ENCODE measurements around the gene SLC5A1. TPM values are rescaled to one million over a fixed set of nuclear protein-coding genes. Genes with fewer than 3 reads are reported as not detected.

SLC5A1 gene
- total RNA-seq, 1 experiment from 2014 or later, result not detected

DNA sequence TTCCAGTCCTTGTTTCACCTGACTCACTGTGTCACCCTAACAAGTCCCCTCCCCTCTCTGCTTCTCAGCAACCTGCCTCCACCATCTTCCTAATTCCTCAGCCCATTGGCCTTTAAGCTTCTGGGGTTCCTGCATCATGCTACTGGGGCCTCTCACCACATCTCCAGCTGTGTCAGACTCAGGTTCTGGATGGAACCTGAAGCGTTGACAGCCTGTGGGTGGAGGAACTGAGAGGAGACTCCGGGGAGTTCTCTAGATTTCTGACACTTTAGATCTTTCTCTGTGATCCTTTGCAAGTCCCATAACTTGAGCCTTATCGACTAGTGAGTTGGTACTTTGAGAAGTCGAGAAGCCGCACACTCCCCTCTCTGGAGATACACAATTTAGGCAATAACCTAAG lies 11.6 kb upstream of the SLC5A1 start:
- Mint-ChIP-seq H3K9me3 (no peaks in the 10 kb centered on the region), H3K27me3 (ENCODE audit: low read depth) (no peaks in the 10 kb centered on the region; the same call in 1 of the 2 replicates), H3K36me3 (no peaks in the 10 kb centered on the region), H3K4me1 (no peaks in the 10 kb centered on the region), H3K4me3 (no peak overlapping the region), H3K27ac (no peak overlapping the region)
- DNase-seq (ENCODE audit: low spot score) (no peak), ATAC-seq (no peak)
- TF ChIP-seq, protein P1, sequence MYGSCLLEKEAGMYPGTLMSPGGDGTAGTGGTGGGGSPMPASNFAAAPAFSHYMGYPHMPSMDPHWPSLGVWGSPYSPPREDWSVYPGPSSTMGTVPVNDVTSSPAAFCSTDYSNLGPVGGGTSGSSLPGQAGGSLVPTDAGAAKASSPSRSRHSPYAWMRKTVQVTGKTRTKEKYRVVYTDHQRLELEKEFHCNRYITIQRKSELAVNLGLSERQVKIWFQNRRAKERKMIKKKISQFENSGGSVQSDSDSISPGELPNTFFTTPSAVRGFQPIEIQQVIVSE (CRISPR knock-in tag; IDR thresholded peaks at IDR 0.05; ENCODE audit: borderline replicate concordance), result no peak
- no peak for TF ChIP-seq MXD4 (CRISPR knock-in tag; IDR thresholded peaks at IDR 0.05; ENCODE audit: borderline replicate concordance)
- TF ChIP-seq, protein P2, sequence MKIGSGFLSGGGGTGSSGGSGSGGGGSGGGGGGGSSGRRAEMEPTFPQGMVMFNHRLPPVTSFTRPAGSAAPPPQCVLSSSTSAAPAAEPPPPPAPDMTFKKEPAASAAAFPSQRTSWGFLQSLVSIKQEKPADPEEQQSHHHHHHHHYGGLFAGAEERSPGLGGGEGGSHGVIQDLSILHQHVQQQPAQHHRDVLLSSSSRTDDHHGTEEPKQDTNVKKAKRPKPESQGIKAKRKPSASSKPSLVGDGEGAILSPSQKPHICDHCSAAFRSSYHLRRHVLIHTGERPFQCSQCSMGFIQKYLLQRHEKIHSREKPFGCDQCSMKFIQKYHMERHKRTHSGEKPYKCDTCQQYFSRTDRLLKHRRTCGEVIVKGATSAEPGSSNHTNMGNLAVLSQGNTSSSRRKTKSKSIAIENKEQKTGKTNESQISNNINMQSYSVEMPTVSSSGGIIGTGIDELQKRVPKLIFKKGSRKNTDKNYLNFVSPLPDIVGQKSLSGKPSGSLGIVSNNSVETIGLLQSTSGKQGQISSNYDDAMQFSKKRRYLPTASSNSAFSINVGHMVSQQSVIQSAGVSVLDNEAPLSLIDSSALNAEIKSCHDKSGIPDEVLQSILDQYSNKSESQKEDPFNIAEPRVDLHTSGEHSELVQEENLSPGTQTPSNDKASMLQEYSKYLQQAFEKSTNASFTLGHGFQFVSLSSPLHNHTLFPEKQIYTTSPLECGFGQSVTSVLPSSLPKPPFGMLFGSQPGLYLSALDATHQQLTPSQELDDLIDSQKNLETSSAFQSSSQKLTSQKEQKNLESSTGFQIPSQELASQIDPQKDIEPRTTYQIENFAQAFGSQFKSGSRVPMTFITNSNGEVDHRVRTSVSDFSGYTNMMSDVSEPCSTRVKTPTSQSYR (CRISPR knock-in tag; IDR thresholded peaks at IDR 0.05), result no peak
- TF ChIP-seq, protein P3, sequence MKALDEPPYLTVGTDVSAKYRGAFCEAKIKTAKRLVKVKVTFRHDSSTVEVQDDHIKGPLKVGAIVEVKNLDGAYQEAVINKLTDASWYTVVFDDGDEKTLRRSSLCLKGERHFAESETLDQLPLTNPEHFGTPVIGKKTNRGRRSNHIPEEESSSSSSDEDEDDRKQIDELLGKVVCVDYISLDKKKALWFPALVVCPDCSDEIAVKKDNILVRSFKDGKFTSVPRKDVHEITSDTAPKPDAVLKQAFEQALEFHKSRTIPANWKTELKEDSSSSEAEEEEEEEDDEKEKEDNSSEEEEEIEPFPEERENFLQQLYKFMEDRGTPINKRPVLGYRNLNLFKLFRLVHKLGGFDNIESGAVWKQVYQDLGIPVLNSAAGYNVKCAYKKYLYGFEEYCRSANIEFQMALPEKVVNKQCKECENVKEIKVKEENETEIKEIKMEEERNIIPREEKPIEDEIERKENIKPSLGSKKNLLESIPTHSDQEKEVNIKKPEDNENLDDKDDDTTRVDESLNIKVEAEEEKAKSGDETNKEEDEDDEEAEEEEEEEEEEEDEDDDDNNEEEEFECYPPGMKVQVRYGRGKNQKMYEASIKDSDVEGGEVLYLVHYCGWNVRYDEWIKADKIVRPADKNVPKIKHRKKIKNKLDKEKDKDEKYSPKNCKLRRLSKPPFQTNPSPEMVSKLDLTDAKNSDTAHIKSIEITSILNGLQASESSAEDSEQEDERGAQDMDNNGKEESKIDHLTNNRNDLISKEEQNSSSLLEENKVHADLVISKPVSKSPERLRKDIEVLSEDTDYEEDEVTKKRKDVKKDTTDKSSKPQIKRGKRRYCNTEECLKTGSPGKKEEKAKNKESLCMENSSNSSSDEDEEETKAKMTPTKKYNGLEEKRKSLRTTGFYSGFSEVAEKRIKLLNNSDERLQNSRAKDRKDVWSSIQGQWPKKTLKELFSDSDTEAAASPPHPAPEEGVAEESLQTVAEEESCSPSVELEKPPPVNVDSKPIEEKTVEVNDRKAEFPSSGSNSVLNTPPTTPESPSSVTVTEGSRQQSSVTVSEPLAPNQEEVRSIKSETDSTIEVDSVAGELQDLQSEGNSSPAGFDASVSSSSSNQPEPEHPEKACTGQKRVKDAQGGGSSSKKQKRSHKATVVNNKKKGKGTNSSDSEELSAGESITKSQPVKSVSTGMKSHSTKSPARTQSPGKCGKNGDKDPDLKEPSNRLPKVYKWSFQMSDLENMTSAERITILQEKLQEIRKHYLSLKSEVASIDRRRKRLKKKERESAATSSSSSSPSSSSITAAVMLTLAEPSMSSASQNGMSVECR (CRISPR knock-in tag; IDR thresholded peaks at IDR 0.05; ENCODE audit: borderline replicate concordance), result no peak
- TF ChIP-seq CREM (CRISPR knock-in tag; IDR thresholded peaks at IDR 0.05), result no peak
- no peak for TF ChIP-seq SMAD3 (CRISPR knock-in tag; IDR thresholded peaks at IDR 0.05; ENCODE audit: borderline replicate concordance)
- TF ChIP-seq ZNF121 (CRISPR knock-in tag; IDR thresholded peaks at IDR 0.05), result no peak
- TF ChIP-seq, protein P4, sequence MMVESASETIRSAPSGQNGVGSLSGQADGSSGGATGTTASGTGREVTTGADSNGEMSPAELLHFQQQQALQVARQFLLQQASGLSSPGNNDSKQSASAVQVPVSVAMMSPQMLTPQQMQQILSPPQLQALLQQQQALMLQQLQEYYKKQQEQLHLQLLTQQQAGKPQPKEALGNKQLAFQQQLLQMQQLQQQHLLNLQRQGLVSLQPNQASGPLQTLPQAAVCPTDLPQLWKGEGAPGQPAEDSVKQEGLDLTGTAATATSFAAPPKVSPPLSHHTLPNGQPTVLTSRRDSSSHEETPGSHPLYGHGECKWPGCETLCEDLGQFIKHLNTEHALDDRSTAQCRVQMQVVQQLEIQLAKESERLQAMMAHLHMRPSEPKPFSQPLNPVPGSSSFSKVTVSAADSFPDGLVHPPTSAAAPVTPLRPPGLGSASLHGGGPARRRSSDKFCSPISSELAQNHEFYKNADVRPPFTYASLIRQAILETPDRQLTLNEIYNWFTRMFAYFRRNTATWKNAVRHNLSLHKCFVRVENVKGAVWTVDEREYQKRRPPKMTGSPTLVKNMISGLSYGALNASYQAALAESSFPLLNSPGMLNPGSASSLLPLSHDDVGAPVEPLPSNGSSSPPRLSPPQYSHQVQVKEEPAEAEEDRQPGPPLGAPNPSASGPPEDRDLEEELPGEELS (CRISPR knock-in tag; IDR thresholded peaks at IDR 0.05), result no peak
- TF ChIP-seq, protein P5, sequence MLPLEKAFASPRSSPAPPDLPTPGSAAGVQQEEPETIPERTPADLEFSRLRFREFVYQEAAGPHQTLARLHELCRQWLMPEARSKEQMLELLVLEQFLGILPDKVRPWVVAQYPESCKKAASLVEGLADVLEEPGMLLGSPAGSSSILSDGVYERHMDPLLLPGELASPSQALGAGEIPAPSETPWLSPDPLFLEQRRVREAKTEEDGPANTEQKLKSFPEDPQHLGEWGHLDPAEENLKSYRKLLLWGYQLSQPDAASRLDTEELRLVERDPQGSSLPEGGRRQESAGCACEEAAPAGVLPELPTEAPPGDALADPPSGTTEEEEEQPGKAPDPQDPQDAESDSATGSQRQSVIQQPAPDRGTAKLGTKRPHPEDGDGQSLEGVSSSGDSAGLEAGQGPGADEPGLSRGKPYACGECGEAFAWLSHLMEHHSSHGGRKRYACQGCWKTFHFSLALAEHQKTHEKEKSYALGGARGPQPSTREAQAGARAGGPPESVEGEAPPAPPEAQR (CRISPR knock-in tag; IDR thresholded peaks at IDR 0.05), result no peak
- TF ChIP-seq ZNF671 (CRISPR knock-in tag; IDR thresholded peaks at IDR 0.05), result no peak
- TF ChIP-seq, protein P6, sequence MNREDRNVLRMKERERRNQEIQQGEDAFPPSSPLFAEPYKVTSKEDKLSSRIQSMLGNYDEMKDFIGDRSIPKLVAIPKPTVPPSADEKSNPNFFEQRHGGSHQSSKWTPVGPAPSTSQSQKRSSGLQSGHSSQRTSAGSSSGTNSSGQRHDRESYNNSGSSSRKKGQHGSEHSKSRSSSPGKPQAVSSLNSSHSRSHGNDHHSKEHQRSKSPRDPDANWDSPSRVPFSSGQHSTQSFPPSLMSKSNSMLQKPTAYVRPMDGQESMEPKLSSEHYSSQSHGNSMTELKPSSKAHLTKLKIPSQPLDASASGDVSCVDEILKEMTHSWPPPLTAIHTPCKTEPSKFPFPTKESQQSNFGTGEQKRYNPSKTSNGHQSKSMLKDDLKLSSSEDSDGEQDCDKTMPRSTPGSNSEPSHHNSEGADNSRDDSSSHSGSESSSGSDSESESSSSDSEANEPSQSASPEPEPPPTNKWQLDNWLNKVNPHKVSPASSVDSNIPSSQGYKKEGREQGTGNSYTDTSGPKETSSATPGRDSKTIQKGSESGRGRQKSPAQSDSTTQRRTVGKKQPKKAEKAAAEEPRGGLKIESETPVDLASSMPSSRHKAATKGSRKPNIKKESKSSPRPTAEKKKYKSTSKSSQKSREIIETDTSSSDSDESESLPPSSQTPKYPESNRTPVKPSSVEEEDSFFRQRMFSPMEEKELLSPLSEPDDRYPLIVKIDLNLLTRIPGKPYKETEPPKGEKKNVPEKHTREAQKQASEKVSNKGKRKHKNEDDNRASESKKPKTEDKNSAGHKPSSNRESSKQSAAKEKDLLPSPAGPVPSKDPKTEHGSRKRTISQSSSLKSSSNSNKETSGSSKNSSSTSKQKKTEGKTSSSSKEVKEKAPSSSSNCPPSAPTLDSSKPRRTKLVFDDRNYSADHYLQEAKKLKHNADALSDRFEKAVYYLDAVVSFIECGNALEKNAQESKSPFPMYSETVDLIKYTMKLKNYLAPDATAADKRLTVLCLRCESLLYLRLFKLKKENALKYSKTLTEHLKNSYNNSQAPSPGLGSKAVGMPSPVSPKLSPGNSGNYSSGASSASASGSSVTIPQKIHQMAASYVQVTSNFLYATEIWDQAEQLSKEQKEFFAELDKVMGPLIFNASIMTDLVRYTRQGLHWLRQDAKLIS (CRISPR knock-in tag; IDR thresholded peaks at IDR 0.05; ENCODE audit: borderline replicate concordance), result no peak
- TF ChIP-seq ZNF532 (CRISPR knock-in tag; IDR thresholded peaks at IDR 0.05; ENCODE audit: borderline replicate concordance), result no peak
- TF ChIP-seq FOXK1 (CRISPR knock-in tag; IDR thresholded peaks at IDR 0.05), result no peak
- ChIA-PET CTCF (no interaction called here), POLR2A (interaction anchor here (0.6 kb wide), 1 partner anchor 682 kb away, joined by 6 read pairs; no protein-coding TSS in a partner anchor)

Data from WTC11 (cell line).